HepG2 (cell line): ENCODE measurements around the gene ARL5A. TPM values are rescaled to one million over a fixed set of nuclear protein-coding genes. Genes with fewer than 3 reads are reported as not detected.

ENCODE experiments used
- ARNT ChIP-seq: fragments of 450-650 bp; IDR thresholded peaks from 2 replicates; pipeline ENCODE4 v1.6.1; 2017
- ASH2L ChIP-seq: fragments of 300-600, 200-600 bp; sonication (generic); IDR thresholded peaks from 2 replicates; pipeline ENCODE4 v1.7.0; 2017; ENCODE audit warnings: low read depth, mild to moderate bottlenecking, moderate library complexity, mixed read lengths, low read length; ENCODE audit not compliant: insufficient read length
- GABPB1 ChIP-seq: IDR thresholded peaks from 2 replicates; pipeline ENCODE4 v1.6.1; 2016; ENCODE audit warnings: mild to moderate bottlenecking, missing genetic modification reagents, moderate library complexity, missing compliant biosample characterization
- GRHL1 ChIP-seq: sonication (generic); formaldehyde crosslinking; conservative IDR thresholded peaks from 2 replicates; pipeline ENCODE4 v1.8.0; 2022; ENCODE audit warnings: missing genetic modification reagents
- MED1 ChIP-seq: sonication (generic); formaldehyde crosslinking; IDR thresholded peaks from 2 replicates; pipeline ENCODE4 v1.4.0; 2020; ENCODE audit warnings: missing genetic modification reagents
- MTF2 ChIP-seq: sonication (generic); formaldehyde crosslinking; IDR thresholded peaks from 2 replicates; pipeline ENCODE4 v1.5.0; 2020; ENCODE audit warnings: missing genetic modification reagents, borderline replicate concordance
- NFIB ChIP-seq: sonication (generic); formaldehyde crosslinking; IDR thresholded peaks from 2 replicates; pipeline ENCODE4 v1.9.0; 2021; ENCODE audit warnings: missing genetic modification reagents, mild to moderate bottlenecking, borderline replicate concordance
- RBFOX2 ChIP-seq: fragments of 200-400 bp; formaldehyde crosslinking; IDR thresholded peaks from 2 replicates; pipeline ENCODE4 v1.6.1; 2017; ENCODE audit warnings: low read depth, mild to moderate bottlenecking, low read length
- RCOR2 ChIP-seq: IDR thresholded peaks from 2 replicates; pipeline ENCODE4 v1.6.1; 2016; ENCODE audit warnings: missing biosample characterization, missing genetic modification reagents
- SALL1 ChIP-seq: sonication (generic); formaldehyde crosslinking; IDR thresholded peaks from 2 replicates; pipeline ENCODE4 v1.8.0; 2022; ENCODE audit warnings: mild to moderate bottlenecking, missing genetic modification reagents
- SATB2 ChIP-seq: sonication (generic); formaldehyde crosslinking; IDR thresholded peaks from 2 replicates; pipeline ENCODE4 v1.5.0; 2020; ENCODE audit warnings: missing genetic modification reagents
- SIX1 ChIP-seq: sonication (generic); formaldehyde crosslinking; IDR thresholded peaks from 2 replicates; pipeline ENCODE4 v1.4.0; 2020; ENCODE audit warnings: missing genetic modification reagents, borderline replicate concordance
- SKIL ChIP-seq: sonication (generic); formaldehyde crosslinking; IDR thresholded peaks from 2 replicates; pipeline ENCODE4 v1.8.0; 2022; ENCODE audit warnings: missing genetic modification reagents, mild to moderate bottlenecking, moderate library complexity, borderline replicate concordance
- STAG1 ChIP-seq: sonication (generic); formaldehyde crosslinking; IDR thresholded peaks from 2 replicates; pipeline ENCODE4 v1.4.0; 2020; ENCODE audit warnings: missing genetic modification reagents
- TARDBP ChIP-seq: sonication (generic); formaldehyde crosslinking; IDR thresholded peaks from 2 replicates; pipeline ENCODE4 v1.8.0; 2022; ENCODE audit warnings: mild to moderate bottlenecking, missing genetic modification reagents
- TCF12 ChIP-seq, 2 experiments: fragments of 450-650 bp in 1 of 2; sonication (generic) in 1 of 2; formaldehyde crosslinking in 1 of 2; IDR thresholded peaks; 2 replicates each; pipeline versions ENCODE4 v1.6.1 to v1.8.0; 2017 to 2022; ENCODE audit warnings: antibody characterized with exemption in 1 of 2, mild to moderate bottlenecking in 1 of 2, missing genetic modification reagents in 1 of 2, moderate library complexity in 1 of 2
- ZBED4 ChIP-seq: sonication (generic); formaldehyde crosslinking; IDR thresholded peaks from 2 replicates; pipeline ENCODE4 v1.4.0; 2020; ENCODE audit warnings: missing genetic modification reagents, borderline replicate concordance
- ZBTB34 ChIP-seq: sonication (generic); formaldehyde crosslinking; IDR thresholded peaks from 2 replicates; pipeline ENCODE4 v1.8.0; 2022; ENCODE audit warnings: mild to moderate bottlenecking, missing genetic modification reagents
- ZSCAN21 ChIP-seq: sonication (generic); formaldehyde crosslinking; IDR thresholded peaks from 2 replicates; pipeline ENCODE4 v1.8.0; 2022; ENCODE audit warnings: mild to moderate bottlenecking, missing genetic modification reagents, moderate library complexity, borderline replicate concordance
- polyA plus RNA-seq, 8 experiments: library from polyadenylated mRNA; depleted of rRNA in 3 of 8; stranded (reverse) in 7 of 8; unstranded in 1 of 8; fragments of >200 nt; fragmentation: Illumina TruSeq in 4 of 8; extraction: Trizol in 4 of 8; gene quantifications; 2 replicates each; pipeline versions ENCODE4 v1.2.1 to v1.2.3, GENCODE V29; 2011 to 2016; ENCODE audit warnings: low read depth in 4 of 8, missing spikeins in 1 of 8, mixed read lengths in 1 of 8; ENCODE audit not compliant: insufficient read depth in 1 of 8
- total RNA-seq, 5 experiments: library from RNA; depleted of rRNA; stranded (reverse); fragments of >200 nt; fragmentation: Illumina TruSeq; extraction: Trizol; gene quantifications; 2 replicates each; pipeline ENCODE4 v1.2.3, GENCODE V29; 2016; ENCODE audit warnings: low read depth in 1 of 5
- TF ChIP-seq, protein P1 (sequence below): IDR thresholded peaks from 2 replicates; pipeline ENCODE4 v1.6.1; 2012; ENCODE audit warnings: low read depth, low read length, improper control_type of control experiment

The ARL5A gene
- total and polyA plus RNA-seq, 2 of the 13 experiments (the other 11 are each of a cell fraction or from before 2014, with no cell fraction given), result 47.5 to 149 TPM

DNA sequence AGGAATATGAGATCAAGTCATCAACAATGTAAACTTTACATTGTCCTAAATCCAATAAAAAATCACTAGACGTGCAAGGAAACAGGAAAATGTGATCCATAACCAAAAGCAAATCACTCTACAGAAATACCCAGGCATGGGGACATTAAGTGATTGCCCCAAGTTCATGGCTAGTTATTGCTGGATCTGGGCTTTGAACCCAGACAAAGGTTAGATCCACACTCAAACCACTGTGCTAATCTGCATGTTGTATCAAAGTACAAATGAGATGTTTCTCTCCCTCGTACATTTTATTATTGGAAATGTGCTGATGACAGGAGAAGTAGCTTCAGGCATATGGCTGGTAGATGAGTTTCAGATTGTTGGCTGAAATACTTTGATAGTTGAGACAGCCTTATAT is 2.7 kb upstream of the ARL5A start (continued):
- TF ChIP-seq, protein P1, sequence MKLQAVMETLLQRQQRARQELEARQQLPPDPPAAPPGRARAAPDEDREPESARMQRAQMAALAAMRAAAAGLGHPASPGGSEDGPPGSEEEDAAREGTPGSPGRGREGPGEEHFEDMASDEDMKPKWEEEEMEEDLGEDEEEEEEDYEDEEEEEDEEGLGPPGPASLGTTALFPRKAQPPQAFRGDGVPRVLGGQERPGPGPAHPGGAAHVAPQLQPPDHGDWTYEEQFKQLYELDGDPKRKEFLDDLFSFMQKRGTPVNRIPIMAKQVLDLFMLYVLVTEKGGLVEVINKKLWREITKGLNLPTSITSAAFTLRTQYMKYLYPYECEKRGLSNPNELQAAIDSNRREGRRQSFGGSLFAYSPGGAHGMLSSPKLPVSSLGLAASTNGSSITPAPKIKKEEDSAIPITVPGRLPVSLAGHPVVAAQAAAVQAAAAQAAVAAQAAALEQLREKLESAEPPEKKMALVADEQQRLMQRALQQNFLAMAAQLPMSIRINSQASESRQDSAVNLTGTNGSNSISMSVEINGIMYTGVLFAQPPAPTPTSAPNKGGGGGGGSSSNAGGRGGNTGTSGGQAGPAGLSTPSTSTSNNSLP, result peak; percentile 70; the same call in 1 of the 2 replicates
- TF ChIP-seq TCF12 (IDR thresholded peaks at IDR 0.05) (no peak), TCF12 (CRISPR knock-in tag; IDR thresholded peaks at IDR 0.05) (no peak), SALL1 (CRISPR knock-in tag) (no peak; the same call in 1 of the 2 replicates), NFIB (CRISPR knock-in tag) (no peak), MED1 (CRISPR knock-in tag) (0 out of 2 replicates have a peak, but pooled peaks have one; percentile 29), ZBTB34 (CRISPR knock-in tag) (no peak), RCOR2 (CRISPR knock-in tag) (no peak), GABPB1 (CRISPR knock-in tag) (no peak), SATB2 (no peak), TARDBP (CRISPR knock-in tag) (no peak), ZSCAN21 (no peak), ARNT (no peak), SKIL (CRISPR knock-in tag) (no peak), ZBED4 (CRISPR knock-in tag) (no peak), MTF2 (CRISPR knock-in tag) (no peak), RBFOX2 (no peak), ASH2L (peak; percentile 21), STAG1 (CRISPR knock-in tag) (no peak), GRHL1 (CRISPR knock-in tag) (no peak), SIX1 (CRISPR knock-in tag) (no peak)
